ENCODE results near the gene SLCO6A1. TPM values are rescaled to one million over a fixed set of nuclear protein-coding genes. Genes with fewer than 3 reads are reported as not detected.

Gene SLCO6A1, protein sequence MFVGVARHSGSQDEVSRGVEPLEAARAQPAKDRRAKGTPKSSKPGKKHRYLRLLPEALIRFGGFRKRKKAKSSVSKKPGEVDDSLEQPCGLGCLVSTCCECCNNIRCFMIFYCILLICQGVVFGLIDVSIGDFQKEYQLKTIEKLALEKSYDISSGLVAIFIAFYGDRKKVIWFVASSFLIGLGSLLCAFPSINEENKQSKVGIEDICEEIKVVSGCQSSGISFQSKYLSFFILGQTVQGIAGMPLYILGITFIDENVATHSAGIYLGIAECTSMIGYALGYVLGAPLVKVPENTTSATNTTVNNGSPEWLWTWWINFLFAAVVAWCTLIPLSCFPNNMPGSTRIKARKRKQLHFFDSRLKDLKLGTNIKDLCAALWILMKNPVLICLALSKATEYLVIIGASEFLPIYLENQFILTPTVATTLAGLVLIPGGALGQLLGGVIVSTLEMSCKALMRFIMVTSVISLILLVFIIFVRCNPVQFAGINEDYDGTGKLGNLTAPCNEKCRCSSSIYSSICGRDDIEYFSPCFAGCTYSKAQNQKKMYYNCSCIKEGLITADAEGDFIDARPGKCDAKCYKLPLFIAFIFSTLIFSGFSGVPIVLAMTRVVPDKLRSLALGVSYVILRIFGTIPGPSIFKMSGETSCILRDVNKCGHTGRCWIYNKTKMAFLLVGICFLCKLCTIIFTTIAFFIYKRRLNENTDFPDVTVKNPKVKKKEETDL
- total RNA-seq (2014; rRNA removed; shearing (Covaris generic)), result not detected in 2 replicates
- not detected in 2 replicates for total RNA-seq (2022)
- percentile 3 among the genes with signal in this experiment for Bru-seq, nascent RNA
- percentile 1 among the genes with signal in this experiment for BruChase-seq, experiment 1, labeled RNA remaining after a 6-hour chase
- BruChase-seq, experiment 2, labeled RNA remaining after a 2-hour chase, result percentile 1 among the genes with signal in this experiment
- long read RNA-seq, result 0 reads

DNA sequence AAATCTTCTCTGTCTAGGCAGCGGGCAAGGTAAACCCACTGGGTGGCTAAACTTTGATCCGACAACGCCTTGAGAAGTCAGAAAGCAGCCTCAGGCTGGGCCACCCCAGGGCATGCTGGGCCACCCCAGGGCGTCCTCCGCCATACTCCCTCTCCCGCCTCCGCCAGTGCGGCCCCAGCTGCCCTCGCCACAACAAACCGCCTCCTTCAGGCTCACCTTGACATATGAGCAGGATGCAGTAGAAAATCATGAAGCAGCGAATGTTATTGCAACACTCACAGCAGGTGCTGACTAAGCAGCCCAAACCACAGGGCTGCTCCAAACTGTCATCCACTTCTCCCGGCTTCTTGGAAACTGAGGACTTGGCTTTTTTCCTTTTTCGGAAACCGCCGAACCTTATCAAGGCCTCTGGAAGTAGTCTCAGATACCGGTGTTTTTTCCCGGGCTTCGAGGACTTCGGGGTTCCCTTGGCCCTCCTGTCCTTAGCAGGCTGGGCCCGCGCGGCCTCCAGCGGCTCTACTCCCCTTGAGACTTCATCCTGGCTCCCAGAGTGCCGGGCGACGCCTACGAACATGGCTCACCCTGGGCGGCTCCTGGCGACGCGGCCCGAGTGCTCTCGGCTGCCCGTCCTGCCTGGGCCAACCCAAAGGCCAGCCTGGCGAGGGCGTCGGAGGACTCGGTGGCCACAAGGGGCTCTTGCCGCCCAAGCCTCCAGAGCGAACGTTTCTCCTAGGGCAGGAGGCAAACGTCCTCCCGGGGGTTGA is at the start of gene SLCO6A1:
Gene SLCO6A1, minus strand, starts transcription at position 731 of the 764 bp plus-strand sequence. Its CDS starts 157 bp downstream, at position 574.
- Histone ChIP-seq H3K36me3 (ENCODE audit: insufficient read depth, low read length) (no peaks in the 10 kb centered on the region), H3K4me3 (ENCODE audit: low read depth, low read length, poor library complexity, severe bottlenecking) (no peak within 1 kb of the TSS), H4K20me1 (ENCODE audit: insufficient read depth, low read length) (no peaks in the 10 kb centered on the region), H3K4me1 (ENCODE audit: insufficient read depth, low read length, poor library complexity, severe bottlenecking) (no peaks in the 10 kb centered on the region), H3K27ac (ENCODE audit: low read depth, low read length, poor library complexity, severe bottlenecking) (no peak within 1 kb of the TSS), H3K79me2 (ENCODE audit: insufficient read depth, low read depth, low read length) (no peaks in the 10 kb centered on the region), H2AFZ (ENCODE audit: low read length) (no peak within 1 kb of the TSS), H3K4me2 (ENCODE audit: low read length) (no peak within 1 kb of the TSS), H3K9me3 (ENCODE audit: low read length) (no peaks in the 10 kb centered on the region), H3K9me2 (ENCODE audit: insufficient read depth, low read length) (no peaks in the 10 kb centered on the region)
- TF ChIP-seq, protein P1, sequence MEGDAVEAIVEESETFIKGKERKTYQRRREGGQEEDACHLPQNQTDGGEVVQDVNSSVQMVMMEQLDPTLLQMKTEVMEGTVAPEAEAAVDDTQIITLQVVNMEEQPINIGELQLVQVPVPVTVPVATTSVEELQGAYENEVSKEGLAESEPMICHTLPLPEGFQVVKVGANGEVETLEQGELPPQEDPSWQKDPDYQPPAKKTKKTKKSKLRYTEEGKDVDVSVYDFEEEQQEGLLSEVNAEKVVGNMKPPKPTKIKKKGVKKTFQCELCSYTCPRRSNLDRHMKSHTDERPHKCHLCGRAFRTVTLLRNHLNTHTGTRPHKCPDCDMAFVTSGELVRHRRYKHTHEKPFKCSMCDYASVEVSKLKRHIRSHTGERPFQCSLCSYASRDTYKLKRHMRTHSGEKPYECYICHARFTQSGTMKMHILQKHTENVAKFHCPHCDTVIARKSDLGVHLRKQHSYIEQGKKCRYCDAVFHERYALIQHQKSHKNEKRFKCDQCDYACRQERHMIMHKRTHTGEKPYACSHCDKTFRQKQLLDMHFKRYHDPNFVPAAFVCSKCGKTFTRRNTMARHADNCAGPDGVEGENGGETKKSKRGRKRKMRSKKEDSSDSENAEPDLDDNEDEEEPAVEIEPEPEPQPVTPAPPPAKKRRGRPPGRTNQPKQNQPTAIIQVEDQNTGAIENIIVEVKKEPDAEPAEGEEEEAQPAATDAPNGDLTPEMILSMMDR (conservative IDR thresholded peaks at IDR 0.05; ENCODE audit: low read length), result no peak
- no peak for TF ChIP-seq EZH2phosphoT487 (IDR thresholded peaks at IDR 0.05; ENCODE audit: borderline replicate concordance, low read depth, low read length)
- no TSS peak for BruUV-seq (replicated peaks)
- ChIA-PET CTCF (ENCODE audit: unreplicated experiment) (no interaction called here), POLR2A (interaction anchor here (0.6 kb wide), 1 partner anchor 1562 kb away, joined by 3 read pairs; no protein-coding TSS in a partner anchor)
- intact Hi-C loops (cut with micrococcal nuclease; ENCODE audit: unreplicated experiment), result no loop called here
- DNase-seq (ENCODE audit: low spot score), result no peak

DNA sequence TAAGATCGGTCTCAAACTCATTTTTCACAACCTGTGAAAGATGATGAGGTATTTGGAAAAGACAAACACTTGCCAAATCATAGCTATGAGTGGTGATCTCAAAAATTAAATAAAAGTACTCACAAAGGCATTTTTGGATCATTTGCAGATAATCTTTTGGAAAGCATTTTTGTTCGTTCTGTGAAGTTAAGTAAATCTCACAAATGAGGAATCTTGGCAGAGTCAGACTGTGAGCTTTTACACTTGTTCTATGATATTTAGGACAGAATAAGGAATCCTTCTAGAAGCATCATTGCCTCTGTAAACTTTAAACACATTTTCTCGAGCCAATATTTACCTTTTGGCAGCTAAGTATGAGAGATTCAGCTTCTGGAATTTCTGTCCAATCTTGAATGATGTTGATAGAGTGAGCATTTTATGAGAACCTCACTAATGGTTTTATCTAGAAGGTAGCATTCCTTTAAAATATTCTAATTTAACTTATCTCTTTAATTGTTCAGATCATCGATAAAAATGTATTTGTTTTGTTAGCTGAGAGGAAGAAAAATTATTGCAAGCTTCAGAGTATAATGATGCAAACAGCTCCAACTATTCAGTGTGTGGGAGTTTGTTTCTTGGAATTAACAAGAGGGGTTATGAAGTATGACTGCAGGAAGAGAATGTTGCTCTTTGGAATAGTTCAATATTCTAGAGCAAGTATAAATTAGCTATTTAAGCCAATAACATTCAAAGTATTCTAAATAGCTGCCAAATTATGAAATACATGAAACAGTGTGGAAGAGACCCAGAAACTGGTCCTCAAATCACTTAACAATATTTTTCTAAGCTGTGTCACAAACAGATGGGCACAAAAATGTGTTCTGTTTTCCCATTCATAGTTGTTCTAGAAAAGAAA is 48.6 kb upstream of the SLCO6A1 start:
- Histone ChIP-seq H3K9me2 (ENCODE audit: insufficient read depth, low read length) (no peaks in the 10 kb centered on the region), H2AFZ (ENCODE audit: low read length) (no peak overlapping the region), H3K79me2 (ENCODE audit: insufficient read depth, low read depth, low read length) (no peaks in the 10 kb centered on the region), H4K20me1 (ENCODE audit: insufficient read depth, low read length) (no peaks in the 10 kb centered on the region), H3K36me3 (ENCODE audit: insufficient read depth, low read length) (no peaks in the 10 kb centered on the region), H3K4me2 (ENCODE audit: low read length) (no peak overlapping the region), H3K4me3 (ENCODE audit: low read depth, low read length, poor library complexity, severe bottlenecking) (no peak overlapping the region), H3K27ac (ENCODE audit: low read depth, low read length, poor library complexity, severe bottlenecking) (no peak overlapping the region), H3K9me3 (ENCODE audit: low read length) (no peaks in the 10 kb centered on the region), H3K4me1 (ENCODE audit: insufficient read depth, low read length, poor library complexity, severe bottlenecking) (no peaks in the 10 kb centered on the region)
- BruUV-seq (replicated peaks), result no TSS peak
- ChIA-PET CTCF (ENCODE audit: unreplicated experiment) (no interaction called here), POLR2A (interaction anchor here (0.6 to 1.3 kb wide), 2 partner anchors 14 to 914 kb away, joined by 3 to 4 read pairs; no protein-coding TSS in a partner anchor)
- TF ChIP-seq EZH2phosphoT487 (IDR thresholded peaks at IDR 0.05; ENCODE audit: borderline replicate concordance, low read depth, low read length), result no peak
- intact Hi-C loops (cut with micrococcal nuclease; ENCODE audit: unreplicated experiment), result no loop called here
- no peak for DNase-seq (ENCODE audit: low spot score)

All from OCI-LY7 (cell line).